ENCODE measurements around the gene NME2.
A peak's percentile ranks its signal among the peaks of the same experiment; 100 is the strongest.
"Not testable (repeated sequence)": the region's sequence is repeated elsewhere in the genome, so short reads cannot be mapped to it uniquely, and the experiment has no call there.

NME2 gene

GRCh38 chr17:51166198-51166986 lies at the start of gene NME2:
Gene NME2 (plus strand): TSS chr17:51166411. CDS start chr17:51166831, 420 bp downstream.
- peak; percentile 52 for DNase-seq (ENCODE audit: low read depth)
- H3K4me3 ChIP-seq (ENCODE audit: low read depth, low read length): peak within 1 kb of the TSS; percentile 93

- no peak for DNase-seq (ENCODE audit: low read depth)
- no peak overlapping the region for H3K4me3 ChIP-seq (ENCODE audit: low read depth, low read length)
Measured at GRCh38 chr17:51118330-51119195, 47.6 kb upstream of the NME2 start.

GRCh38 chr17:51119415-51120356 lies 46.5 kb upstream of the NME2 start:
- no peak for DNase-seq (ENCODE audit: low read depth)
- H3K4me3 ChIP-seq (ENCODE audit: low read depth, low read length): peak overlapping the region; percentile 98

- peak overlapping the region; percentile 98 for H3K4me3 ChIP-seq (ENCODE audit: low read depth, low read length)
- DNase-seq (ENCODE audit: low read depth): no peak
Measured at GRCh38 chr17:51120357-51120738, 45.9 kb upstream of the NME2 start.

- peak; percentile 93 for DNase-seq (ENCODE audit: low read depth)
- peak within 1 kb of the TSS; percentile 98 for H3K4me3 ChIP-seq (ENCODE audit: low read depth, low read length)
Measured at GRCh38 chr17:51120739-51121619, 45.2 kb upstream of the NME2 start, which contains the start of gene SPAG9. Gene SPAG9 (minus strand): TSS chr17:51120868. CDS start chr17:51120656, 212 bp downstream.

GRCh38 chr17:51121620-51122472 lies 44.4 kb upstream of the NME2 start:
- H3K4me3 ChIP-seq (ENCODE audit: low read depth, low read length): peak overlapping the region; percentile 66
- DNase-seq (ENCODE audit: low read depth): peak; percentile 77

- not testable (repeated sequence) for DNase-seq (ENCODE audit: low read depth); H3K4me3 ChIP-seq (ENCODE audit: low read depth, low read length)
Measured at GRCh38 chr17:51122473-51123115, 43.6 kb upstream of the NME2 start.

GRCh38 chr17:51124640-51125503 lies 41.3 kb upstream of the NME2 start:
- DNase-seq (ENCODE audit: low read depth): no peak
- H3K4me3 ChIP-seq (ENCODE audit: low read depth, low read length): no peak overlapping the region

- no peak overlapping the region for H3K4me3 ChIP-seq (ENCODE audit: low read depth, low read length)
- no peak for DNase-seq (ENCODE audit: low read depth)
Measured at GRCh38 chr17:51128076-51128475, 38.1 kb upstream of the NME2 start.

- DNase-seq (ENCODE audit: low read depth): no peak
- H3K4me3 ChIP-seq (ENCODE audit: low read depth, low read length): no peak overlapping the region
Measured at GRCh38 chr17:51132964-51133319, 33.3 kb upstream of the NME2 start.

- no peak for DNase-seq (ENCODE audit: low read depth)
- H3K4me3 ChIP-seq (ENCODE audit: low read depth, low read length): no peak overlapping the region
Measured at GRCh38 chr17:51133365-51133764, 32.8 kb upstream of the NME2 start.

GRCh38 chr17:51135956-51136355 lies 30.3 kb upstream of the NME2 start:
- no peak for DNase-seq (ENCODE audit: low read depth)
- H3K4me3 ChIP-seq (ENCODE audit: low read depth, low read length): no peak overlapping the region

- DNase-seq (ENCODE audit: low read depth): no peak
- H3K4me3 ChIP-seq (ENCODE audit: low read depth, low read length): no peak overlapping the region
Measured at GRCh38 chr17:51142597-51142996, 23.6 kb upstream of the NME2 start.

GRCh38 chr17:51144266-51145022 lies 21.8 kb upstream of the NME2 start:
- no peak for DNase-seq (ENCODE audit: low read depth)
- H3K4me3 ChIP-seq (ENCODE audit: low read depth, low read length): no peak overlapping the region

GRCh38 chr17:51147650-51148049 lies 18.6 kb upstream of the NME2 start:
- DNase-seq (ENCODE audit: low read depth): no peak

GRCh38 chr17:51149163-51149562 lies 17.0 kb upstream of the NME2 start:
- no peak for DNase-seq (ENCODE audit: low read depth)
- no peak overlapping the region for H3K4me3 ChIP-seq (ENCODE audit: low read depth, low read length)

More at GRCh38 chr17:51147650-51148049, 18.6 kb upstream of the NME2 start:
- no peak overlapping the region for H3K4me3 ChIP-seq (ENCODE audit: low read depth, low read length)
